NCI-H226 (cell line): ENCODE data around the gene ATP5PF.
"Not testable (repeated sequence)": the region's sequence is repeated elsewhere in the genome, so short reads cannot be mapped to it uniquely, and the experiment has no call there.

Source experiments
- DNase-seq: peaks from one replicate; pipeline ENCODE4 v3.0.0-alpha.2; 2015

The ATP5PF gene

GRCh38 chr21:25734904-25735645 is at the start of gene ATP5PF, which contains the start of gene GABPA:
ATP5PF (minus strand) TSS chr21:25734904; CDS start chr21:25729794, 5,110 bp downstream.
GABPA (plus strand) TSS chr21:25734972; CDS start chr21:25741599, 6,627 bp downstream.
- DNase-seq = peak; percentile 95

DNA sequence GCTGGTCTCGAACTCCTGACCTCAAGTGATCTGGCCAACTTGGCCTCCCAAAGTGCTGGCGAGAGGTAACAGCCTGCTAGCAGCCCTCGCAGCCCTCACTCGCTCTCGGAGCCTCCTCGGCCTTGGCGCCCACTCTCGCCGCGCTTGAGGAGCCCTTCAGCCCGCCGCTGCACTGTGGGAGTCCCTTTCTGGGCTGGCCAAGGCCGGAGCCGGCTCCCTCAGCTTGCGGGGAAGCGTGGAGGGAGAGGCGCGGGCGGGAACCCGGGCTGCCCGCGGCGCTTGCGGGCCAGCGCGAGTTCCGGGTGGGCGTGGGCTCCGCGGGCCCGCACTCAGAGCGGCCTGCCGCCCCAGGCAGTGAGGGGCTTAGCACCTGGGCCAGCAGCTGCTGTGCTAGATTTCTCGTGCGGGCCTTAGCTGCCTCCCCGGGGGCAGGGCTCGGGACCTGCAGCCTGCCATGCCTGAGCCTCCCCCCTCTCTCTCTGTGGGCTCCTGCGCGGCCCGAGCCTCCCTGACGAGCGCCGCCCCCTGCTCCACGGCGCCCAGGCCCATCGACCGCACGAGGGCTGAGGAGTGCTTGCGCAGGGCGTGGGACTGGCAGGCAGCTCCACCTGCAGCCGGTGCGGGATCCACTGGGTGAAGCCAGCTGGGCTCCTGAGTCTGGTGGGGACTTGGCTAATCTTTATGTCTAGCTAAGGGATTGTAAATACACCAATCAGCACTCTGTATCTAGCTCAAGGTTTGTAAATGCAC is 43.6 kb upstream of the ATP5PF start:
- not testable (repeated sequence) for DNase-seq

- no peak for DNase-seq
Measured at GRCh38 chr21:25776440-25776839, 41.7 kb upstream of the ATP5PF start.

- peak; percentile 1 for DNase-seq
Measured at GRCh38 chr21:25772686-25773085, 38.0 kb upstream of the ATP5PF start.

DNA sequence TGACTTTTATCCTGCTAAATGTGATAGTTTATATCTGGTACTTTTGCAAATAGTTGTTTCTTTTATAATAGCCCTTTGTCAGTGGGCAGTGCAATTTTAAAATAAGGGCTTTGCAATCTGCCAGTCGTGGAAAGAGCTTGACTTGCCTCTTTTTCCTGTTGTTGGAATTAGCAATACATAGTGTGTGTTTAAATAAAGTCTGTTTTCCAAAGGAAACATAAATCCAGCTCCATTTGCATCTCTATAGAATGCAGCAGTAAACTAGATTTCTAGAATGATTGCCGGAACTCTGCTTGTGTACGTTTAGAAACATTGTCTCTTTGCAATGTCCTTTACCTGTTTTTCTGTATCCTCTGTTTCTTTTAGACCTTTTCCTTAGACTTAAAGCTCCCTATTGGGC is 33.2 kb upstream of the ATP5PF start:
- no peak for DNase-seq

DNA sequence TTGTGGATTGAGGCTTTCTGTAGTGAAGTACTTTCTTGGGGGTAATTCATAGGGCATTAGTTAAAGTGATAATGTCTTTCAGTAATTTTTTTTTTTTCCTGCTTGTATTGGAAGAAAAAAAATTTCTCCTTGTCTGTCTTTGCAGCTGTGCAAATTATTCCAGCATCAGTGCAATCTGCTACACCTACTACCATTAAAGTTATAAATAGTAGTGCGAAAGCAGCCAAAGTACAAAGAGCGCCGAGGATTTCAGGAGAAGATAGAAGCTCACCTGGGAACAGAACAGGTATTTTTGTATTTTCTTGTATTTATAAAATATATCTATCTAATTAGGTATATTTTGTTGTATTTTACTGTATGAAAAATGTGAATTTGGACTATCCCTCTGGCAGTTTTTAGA is 29.4 kb upstream of the ATP5PF start:
- DNase-seq = no peak

GRCh38 chr21:25760677-25761076 is 26.0 kb upstream of the ATP5PF start:
- no peak for DNase-seq

DNA sequence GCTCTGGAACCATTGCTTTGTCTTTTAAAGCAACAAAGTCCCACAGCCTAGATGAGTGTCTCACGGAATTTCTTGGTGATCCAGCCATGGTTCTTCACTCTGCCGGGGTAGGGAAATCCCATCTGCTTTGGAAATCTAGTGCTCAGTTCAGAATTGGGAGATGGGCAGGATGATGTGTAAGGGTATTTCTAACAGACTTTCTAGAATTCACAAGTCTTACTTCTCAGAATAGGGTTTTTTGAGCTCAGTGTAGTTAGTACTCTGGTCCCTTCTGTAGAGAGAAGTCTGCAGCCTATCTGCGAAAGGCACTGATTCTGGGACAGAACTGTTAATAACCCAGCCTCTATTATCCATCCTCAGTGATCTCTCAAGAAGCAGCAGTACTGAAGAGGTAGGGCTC is 25.4 kb upstream of the ATP5PF start:
- DNase-seq = no peak

DNA sequence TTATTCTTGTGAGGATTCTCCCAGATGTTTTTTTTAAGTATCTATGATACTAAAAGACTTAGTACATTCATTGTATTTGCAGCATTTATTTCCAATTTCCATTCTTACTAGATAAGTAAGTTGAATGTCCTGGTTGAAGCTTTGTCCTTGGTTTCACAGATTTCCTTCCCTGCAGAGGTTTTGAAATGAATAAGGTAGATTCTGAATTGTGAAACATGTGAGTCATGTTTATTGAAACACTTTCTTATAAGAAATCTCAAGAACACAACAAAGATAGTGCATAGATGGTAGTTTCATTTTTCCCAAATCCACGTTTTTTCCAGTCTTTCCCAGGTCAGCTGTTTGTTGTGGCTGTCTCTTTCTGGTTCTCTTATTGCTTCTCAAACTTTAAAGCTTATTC is 24.9 kb upstream of the ATP5PF start:
- DNase-seq = no peak

DNA sequence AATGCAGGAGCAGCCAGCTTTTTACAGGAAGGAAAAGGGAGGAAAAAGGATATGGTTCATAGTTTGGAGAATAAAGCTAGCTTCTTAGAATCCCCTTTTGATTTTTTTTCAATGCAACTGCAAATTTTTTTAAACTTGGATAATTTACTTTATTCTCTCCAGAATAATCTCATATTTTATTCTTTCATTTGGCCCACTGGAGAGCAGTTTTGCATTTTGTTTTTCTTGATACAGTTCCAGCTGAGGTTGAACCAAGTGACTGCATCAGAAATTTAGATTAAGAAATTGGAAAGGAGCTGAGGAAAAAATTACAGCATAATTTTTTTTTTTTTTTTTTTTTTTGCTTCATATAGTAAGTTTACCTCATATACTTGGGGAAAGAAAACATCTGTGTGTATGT is 22.8 kb upstream of the ATP5PF start:
- no peak for DNase-seq

DNA sequence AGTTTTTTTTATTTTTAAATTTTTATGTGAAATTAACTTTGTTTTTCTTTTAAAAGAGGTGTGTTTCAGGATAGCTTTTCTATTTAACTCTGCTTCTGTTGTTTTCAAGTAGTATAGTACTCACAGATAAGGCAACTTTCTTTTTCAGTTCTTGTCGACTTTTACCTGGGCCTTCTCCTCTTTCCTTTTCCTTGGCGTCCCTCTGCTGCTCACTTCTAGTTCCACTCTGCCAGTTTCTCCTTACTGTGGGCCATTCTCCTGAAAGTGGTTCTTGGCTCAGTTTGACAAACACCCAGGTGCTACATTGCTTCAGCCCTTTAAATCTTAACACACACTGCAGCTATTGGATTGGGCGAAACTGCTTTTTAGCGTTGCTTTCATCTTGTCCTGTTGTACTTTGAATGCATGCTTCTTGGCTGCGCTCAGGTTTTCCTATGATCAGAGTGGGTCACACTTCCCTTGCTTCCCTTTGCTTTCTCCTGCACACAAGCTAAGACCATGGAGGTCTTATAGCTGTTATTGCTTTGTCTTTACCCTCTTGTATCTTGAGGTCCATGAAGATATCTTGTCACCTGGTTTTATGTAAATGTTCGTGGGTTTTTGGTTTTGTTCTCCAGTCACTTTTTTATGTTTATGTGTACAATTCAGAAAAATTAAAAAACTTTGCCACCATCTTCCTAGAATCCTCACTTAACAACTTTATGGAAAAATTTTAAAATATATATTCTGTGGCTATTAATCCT is 21.7 kb upstream of the ATP5PF start:
- DNase-seq = no peak

DNA sequence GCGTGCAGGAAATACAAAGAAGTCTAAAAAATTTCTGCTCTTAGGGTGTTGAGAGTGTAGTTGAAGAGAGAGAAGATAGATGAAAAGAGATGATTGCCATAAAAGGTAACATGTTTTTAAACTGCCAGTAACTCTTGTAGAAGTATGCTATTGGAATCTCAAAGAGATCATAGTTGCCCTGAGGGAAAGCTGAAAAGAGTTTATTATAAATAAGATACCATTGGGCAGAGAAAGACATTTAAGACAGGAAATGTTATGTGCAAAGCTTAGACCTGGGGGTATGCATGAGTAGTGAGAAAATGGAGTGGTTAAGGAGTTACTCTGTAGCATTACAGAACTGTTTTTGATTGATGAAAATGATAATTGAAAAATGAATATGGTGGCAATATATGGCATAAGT is 17.7 kb upstream of the ATP5PF start:
- DNase-seq = no peak

GRCh38 chr21:25750085-25750484 is 15.4 kb upstream of the ATP5PF start:
- no peak for DNase-seq

- no peak for DNase-seq
Measured at GRCh38 chr21:25744854-25745253, 10.2 kb upstream of the ATP5PF start.

DNA sequence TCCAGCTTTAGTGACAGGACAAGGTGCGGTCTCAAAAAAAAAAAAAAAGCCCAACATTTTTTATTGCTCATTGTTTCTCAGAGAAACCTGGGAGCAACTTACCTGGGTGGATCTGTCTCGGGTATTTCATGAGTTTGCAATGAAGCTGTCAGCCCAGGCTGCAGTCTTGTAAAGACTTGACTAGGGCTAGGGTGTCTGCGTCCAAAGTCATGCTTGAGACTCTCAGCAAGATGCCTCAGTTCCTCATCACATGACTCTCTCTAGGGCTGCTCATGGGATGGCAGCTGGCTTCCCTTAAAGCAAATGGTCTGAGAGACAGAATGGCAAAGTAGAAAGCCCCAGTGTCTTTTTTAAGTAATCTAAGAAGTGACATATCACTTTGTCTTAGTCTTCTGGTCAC is 8.2 kb upstream of the ATP5PF start:
- DNase-seq = no peak

- no peak for DNase-seq
Measured at GRCh38 chr21:25737421-25737820, 2.7 kb upstream of the ATP5PF start.

DNA sequence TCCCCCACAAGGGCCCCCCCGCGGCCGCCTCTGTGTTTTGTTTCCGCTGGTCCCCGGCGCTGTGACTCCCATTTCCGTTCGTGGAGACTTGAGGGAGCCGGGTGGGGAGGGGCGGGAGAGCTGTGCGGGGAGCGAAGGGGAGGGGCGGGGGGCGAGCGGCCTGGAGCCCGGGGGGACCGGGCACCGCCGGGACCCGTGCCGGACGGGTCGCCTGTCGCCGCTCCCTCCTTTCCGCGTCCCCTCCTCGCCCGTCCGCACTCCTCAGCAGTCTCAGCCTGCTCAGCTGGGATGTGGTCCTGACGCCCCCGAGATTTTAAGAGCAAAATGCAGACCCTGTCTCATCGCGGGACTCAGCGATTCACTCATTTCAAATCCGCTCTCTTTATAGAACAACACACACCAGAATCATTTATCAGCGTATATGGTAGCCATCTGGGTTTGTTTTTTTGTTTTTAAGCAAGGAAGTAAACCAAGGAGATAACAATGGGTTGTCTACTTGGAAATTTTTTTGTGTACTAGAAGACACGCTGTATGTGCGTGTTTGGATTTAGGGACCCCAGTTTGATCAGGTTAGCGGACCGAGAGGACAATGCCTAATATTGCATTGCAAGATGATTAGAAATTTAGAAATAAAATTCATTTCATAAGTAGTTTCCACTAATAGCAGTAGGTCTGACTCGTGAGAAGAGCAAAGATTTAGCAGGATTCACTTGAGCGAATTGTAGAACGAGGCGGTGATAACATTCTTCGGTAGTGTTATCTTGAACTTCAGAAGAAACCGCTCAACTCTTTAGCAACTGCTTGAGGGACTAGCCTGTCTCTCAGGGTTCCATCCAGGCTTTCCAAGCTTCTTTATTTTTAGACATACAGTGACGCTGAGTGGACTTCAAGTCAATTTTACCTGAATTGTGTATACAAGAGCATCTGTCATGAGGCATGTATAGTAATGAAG is 1.2 kb upstream of the ATP5PF start:
- DNase-seq = peak; percentile 67

DNA sequence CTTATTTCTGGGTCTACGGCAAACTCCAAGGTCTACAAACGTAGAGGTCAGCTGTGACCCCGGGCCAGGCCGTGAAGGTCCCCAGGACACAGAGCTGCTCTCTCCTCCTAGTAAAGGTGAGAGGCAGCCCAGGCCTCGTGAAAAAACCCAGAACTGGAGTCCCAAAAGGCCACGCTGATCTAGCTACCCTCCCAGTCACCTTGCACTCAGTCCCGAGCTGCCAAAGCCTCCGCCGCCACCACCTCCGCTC is 125 bp downstream of the ATP5PF start:
- no peak for DNase-seq

- no peak for DNase-seq
Measured at GRCh38 chr21:25733859-25734653, 648 bp downstream of the ATP5PF start.

DNA sequence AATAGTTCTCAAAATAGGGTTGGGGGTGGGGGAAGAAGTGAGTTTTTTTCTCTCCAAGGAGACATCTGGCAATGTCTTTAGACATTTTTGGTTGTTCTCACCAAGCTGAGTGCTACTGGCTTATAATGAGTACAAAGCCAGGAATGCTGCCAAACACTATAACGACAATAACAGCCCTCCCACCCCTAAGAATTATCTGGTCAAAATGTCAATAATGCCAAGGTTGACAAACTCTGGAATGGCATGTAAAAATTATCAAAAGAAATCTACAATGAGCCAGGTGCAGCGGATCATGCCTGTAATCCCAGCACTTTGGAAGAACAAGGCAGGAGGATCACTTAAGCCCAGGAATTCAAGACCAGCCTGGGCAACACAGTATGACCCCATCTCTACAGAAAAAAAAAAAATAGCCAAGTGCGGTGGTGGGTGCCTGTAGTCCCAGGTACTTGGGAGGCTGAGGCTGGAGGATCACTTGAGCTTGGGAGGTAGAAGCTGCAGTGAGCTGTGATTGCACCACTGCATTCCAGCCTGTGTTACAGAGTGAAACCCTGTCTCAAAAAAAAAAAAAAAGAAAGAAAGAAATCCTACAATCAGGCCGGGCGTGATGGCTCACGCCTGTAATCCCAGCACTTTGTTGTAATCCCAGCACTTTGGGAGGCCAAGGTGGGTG is 2.5 kb downstream of the ATP5PF start:
- no peak for DNase-seq

DNA sequence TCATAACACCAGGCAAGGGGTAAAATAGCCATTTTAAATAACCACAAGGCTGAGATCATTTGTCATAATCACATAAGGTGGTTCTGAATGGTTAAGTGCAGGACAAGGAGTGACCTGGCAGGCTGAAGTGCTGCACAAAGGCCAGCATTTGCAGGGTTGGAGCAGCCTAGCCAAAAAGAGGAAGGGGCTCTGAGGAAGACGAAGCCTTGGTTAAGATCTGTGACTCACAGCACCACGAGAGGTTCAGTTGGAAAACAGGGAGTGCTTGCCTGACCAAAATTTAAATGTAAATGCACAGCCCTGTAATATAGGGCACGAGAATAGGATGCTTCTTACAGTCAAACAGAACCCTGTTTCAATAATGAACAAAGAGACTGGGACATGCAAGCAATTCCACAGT is 12.1 kb downstream of the ATP5PF start:
- DNase-seq = no peak
